IMR-90 (cell line): ENCODE measurements around the gene XCL1. TPM values are rescaled to one million over a fixed set of nuclear protein-coding genes. Genes with fewer than 3 reads are reported as not detected.

Experiments
- ATAC-seq: fragments of 200-7000 bp; cut with Tn5 transposase; 2 replicates; pipeline ENCODE4 v1.9.1; 2020; ENCODE audit warnings: low read depth, mild to moderate bottlenecking, moderate library complexity
- BruUV-seq: library from RNA; stranded (reverse); fragments of 400-500 nt; replicated peaks from 2 replicates; lab custom pipeline; 2021; lab: Mats Ljungman, UMichigan
- CTCF ChIA-PET: fragments of 300-600 bp; formaldehyde crosslinking; extraction: SDS; loops from one replicate; lab custom pipeline; 2021; ENCODE audit warnings: antibody characterized with exemption; lab: Yijun Ruan, JAX
- POLR2A ChIA-PET: fragments of 300-600 bp; sonication (Branson Sonifier 250); formaldehyde crosslinking; loops from one replicate; lab custom pipeline; 2022; ENCODE audit warnings: antibody characterized with exemption; ENCODE audit not compliant: unreplicated experiment; lab: Charles Lee
- DNase-seq: peaks from one replicate; pipeline ENCODE4 v3.0.0; 2013
- H2AFZ ChIP-seq: replicated peaks from 2 replicates; pipeline ENCODE3; 2013; ENCODE audit warnings: low read length, mild to moderate bottlenecking; ENCODE audit not compliant: poor library complexity
- H2AK5ac ChIP-seq: 2 replicates; pipeline ENCODE4 v1.6.1; 2013; ENCODE audit warnings: low read depth, low read length, inconsistent platforms
- H2AK9ac ChIP-seq: replicated peaks from 2 replicates; pipeline ENCODE3; 2013; ENCODE audit warnings: mild to moderate bottlenecking, low read depth, low read length, moderate library complexity; ENCODE audit not compliant: poor library complexity
- H2BK120ac ChIP-seq: 2 replicates; pipeline ENCODE4 v1.6.1; 2013; ENCODE audit warnings: low read depth, low read length, inconsistent platforms
- H2BK15ac ChIP-seq: 3 replicates; pipeline ENCODE4 v1.6.1; 2013; ENCODE audit warnings: low read depth, low read length, inconsistent platforms
- H2BK20ac ChIP-seq: 2 replicates; pipeline ENCODE4 v1.6.1; 2013; ENCODE audit warnings: low read depth, mild to moderate bottlenecking, inconsistent platforms, low read length, moderate library complexity
- H2BK5ac ChIP-seq: 2 replicates; pipeline ENCODE4 v1.6.1; 2013; ENCODE audit warnings: mild to moderate bottlenecking, low read depth, low read length, inconsistent platforms; ENCODE audit not compliant: poor library complexity, severe bottlenecking
- H3K14ac ChIP-seq: replicated peaks from 2 replicates; pipeline ENCODE4 v1.6.1; 2013; ENCODE audit warnings: low read depth, low read length, inconsistent platforms
- H3K18ac ChIP-seq: 2 replicates; pipeline ENCODE4 v1.6.1; 2013; ENCODE audit warnings: low read depth, low read length, control low read depth
- H3K23ac ChIP-seq: 2 replicates; pipeline ENCODE4 v1.6.1; 2013; ENCODE audit warnings: low read depth, low read length, inconsistent platforms
- H3K27ac ChIP-seq: 2 replicates; pipeline ENCODE4 v1.5.1; 2013; ENCODE audit warnings: mild to moderate bottlenecking, control low read depth, low read length; ENCODE audit not compliant: insufficient read depth
- H3K27me3 ChIP-seq: 2 replicates; pipeline ENCODE4 v1.6.1; 2013; ENCODE audit warnings: low read length; ENCODE audit not compliant: control insufficient read depth, insufficient read depth
- H3K36me3 ChIP-seq: 2 replicates; pipeline ENCODE4 v1.6.1; 2013; ENCODE audit warnings: low read length, mixed read lengths; ENCODE audit not compliant: control insufficient read depth, insufficient read depth
- H3K4ac ChIP-seq: 2 replicates; pipeline ENCODE4 v1.6.1; 2013; ENCODE audit warnings: low read depth, low read length, inconsistent platforms
- H3K4me1 ChIP-seq: 2 replicates; pipeline ENCODE4 v1.6.1; 2013; ENCODE audit warnings: low read length, mixed read lengths; ENCODE audit not compliant: control insufficient read depth, insufficient read depth
- H3K4me2 ChIP-seq: 2 replicates; pipeline ENCODE4 v1.6.1; 2013; ENCODE audit warnings: low read depth, mild to moderate bottlenecking, control low read depth, low read length, moderate library complexity
- H3K4me3 ChIP-seq: 2 replicates; pipeline ENCODE4 v1.5.1; 2013; ENCODE audit warnings: low read depth, mild to moderate bottlenecking, control low read depth, low read length, moderate library complexity; ENCODE audit not compliant: insufficient read depth
- H3K56ac ChIP-seq: 2 replicates; pipeline ENCODE4 v1.6.1; 2013; ENCODE audit warnings: low read length, inconsistent platforms; ENCODE audit not compliant: insufficient read depth; ENCODE audit errors: extremely low read depth
- H3K79me1 ChIP-seq, 2 experiments: 2 replicates each; pipeline ENCODE4 v1.6.1; 2013; ENCODE audit warnings: low read length in 2 of 2, inconsistent platforms in 1 of 2, low read depth in 1 of 2
- H3K9ac ChIP-seq: 2 replicates; pipeline ENCODE4 v1.6.1; 2013; ENCODE audit warnings: low read depth, low read length, control low read depth
- H3K9me1 ChIP-seq: 2 replicates; pipeline ENCODE4 v1.6.1; 2013; ENCODE audit warnings: low read length, inconsistent platforms; ENCODE audit not compliant: insufficient read depth
- H3K9me3 ChIP-seq: 2 replicates; pipeline ENCODE4 v1.6.1; 2013; ENCODE audit warnings: low read length; ENCODE audit not compliant: control insufficient read depth, insufficient read depth
- H4K20me1 ChIP-seq: 2 replicates; pipeline ENCODE4 v1.6.1; 2013; ENCODE audit warnings: low read length, inconsistent platforms; ENCODE audit not compliant: insufficient read depth
- H4K5ac ChIP-seq: 2 replicates; pipeline ENCODE4 v1.6.1; 2013; ENCODE audit warnings: mild to moderate bottlenecking, low read depth, low read length, control low read depth
- H4K8ac ChIP-seq, 2 experiments: 2 replicates each; pipeline ENCODE4 v1.6.1; 2013; ENCODE audit warnings: low read depth in 2 of 2, low read length in 2 of 2, control low read depth in 1 of 2, inconsistent platforms in 1 of 2
- H4K91ac ChIP-seq: 2 replicates; pipeline ENCODE4 v1.6.1; 2013; ENCODE audit warnings: low read depth, low read length, inconsistent platforms; ENCODE audit not compliant: insufficient read depth
- BHLHE40 ChIP-seq: fragments of 150-350 bp; IDR thresholded peaks from 2 replicates; pipeline ENCODE4 v1.6.1; 2016; ENCODE audit warnings: mild to moderate bottlenecking, low read depth, low read length
- CEBPB ChIP-seq: IDR thresholded peaks from 2 replicates; pipeline ENCODE4 v1.6.1; 2012; ENCODE audit warnings: low read depth, low read length, improper control_type of control experiment
- CHD1 ChIP-seq: IDR thresholded peaks from 2 replicates; pipeline ENCODE4 v1.6.1; 2012; ENCODE audit warnings: low read depth, low read length, improper control_type of control experiment
- CTCF ChIP-seq: conservative IDR thresholded peaks from 2 replicates; pipeline ENCODE4 v1.5.1; 2012; ENCODE audit warnings: mild to moderate bottlenecking, low read depth, low read length, improper control_type of control experiment
- FOS ChIP-seq: fragments of 150-350 bp; IDR thresholded peaks from 2 replicates; pipeline ENCODE4 v1.6.1; 2016; ENCODE audit warnings: low read depth, low read length
- MAFK ChIP-seq: IDR thresholded peaks from 2 replicates; pipeline ENCODE4 v1.6.1; 2012; ENCODE audit warnings: low read depth, low read length, improper control_type of control experiment
- MAZ ChIP-seq: IDR thresholded peaks from 2 replicates; pipeline ENCODE4 v1.6.1; 2012; ENCODE audit warnings: low read depth, mild to moderate bottlenecking, low read length, improper control_type of control experiment, moderate library complexity, borderline replicate concordance
- MXI1 ChIP-seq: IDR thresholded peaks from 2 replicates; pipeline ENCODE4 v1.6.1; 2012; ENCODE audit warnings: low read depth, mild to moderate bottlenecking, low read length, moderate library complexity, borderline replicate concordance
- NFE2L2 ChIP-seq: fragments of 150-350 bp; IDR thresholded peaks from 2 replicates; pipeline ENCODE4 v1.6.1; 2016; ENCODE audit warnings: low read depth, mild to moderate bottlenecking, low read length
- POLR2A ChIP-seq: IDR thresholded peaks from 2 replicates; pipeline ENCODE4 v1.6.1; 2012; ENCODE audit warnings: mild to moderate bottlenecking, low read depth, low read length
- RAD21 ChIP-seq: IDR thresholded peaks from 2 replicates; pipeline ENCODE4 v1.6.1; 2012; ENCODE audit warnings: low read length, improper control_type of control experiment
- RCOR1 ChIP-seq: IDR thresholded peaks from 2 replicates; pipeline ENCODE4 v1.6.1; 2012; ENCODE audit warnings: mild to moderate bottlenecking, low read length, improper control_type of control experiment; ENCODE audit not compliant: insufficient replicate concordance
- RFX5 ChIP-seq: IDR thresholded peaks from 2 replicates; pipeline ENCODE4 v1.8.0; 2012; ENCODE audit warnings: low read depth, mild to moderate bottlenecking, low read length, moderate library complexity
- SMC3 ChIP-seq: fragments of 150-350 bp; IDR thresholded peaks from 2 replicates; pipeline ENCODE4 v1.6.1; 2016; ENCODE audit warnings: low read depth, mild to moderate bottlenecking, antibody characterized with exemption, low read length, moderate library complexity
- USF2 ChIP-seq: fragments of 150-350 bp; IDR thresholded peaks from 2 replicates; pipeline ENCODE4 v1.6.1; 2017; ENCODE audit warnings: mild to moderate bottlenecking, antibody characterized with exemption, low read length, low read depth
- WGBS, 2 experiments: methylation state at CpG; one replicate each; pipeline versions ENCODE4 v1.1.5 to v1.1.7; 2013; ENCODE audit warnings: missing lambda C conversion rate in 2 of 2; ENCODE audit not compliant: insufficient read length in 1 of 2; ENCODE audit errors: extremely low coverage in 2 of 2; 5-methylcytosine and 5-hydroxymethylcytosine counted together
- dilution Hi-C: fragments of 300-500 bp; cut with HindIII; formaldehyde crosslinking; loops from one replicate; pipeline ENCODE4 v1.14.3; 2018; ENCODE audit warnings: low sequenced_read_pairs; ENCODE audit not compliant: unreplicated experiment
- in situ Hi-C: fragments of 300-500 bp; cut with MboI; formaldehyde crosslinking; loops from 3 replicates; pipeline ENCODE4 v1.14.3; 2019; ENCODE audit warnings: low sequenced_read_pairs, inconsistent platforms, mixed read lengths
- intact Hi-C: fragments of 100-400 bp; cut with micrococcal nuclease; formaldehyde crosslinking; loops from 2 replicates; pipeline ENCODE4 v1.10.0; 2022
- polyA plus RNA-seq, 3 experiments: library from polyadenylated mRNA; depleted of rRNA; stranded (reverse); fragments of >200 nt; gene quantifications; 2 replicates each; pipeline ENCODE4 v1.2.3, GENCODE V29; 2012; ENCODE audit warnings: low replicate concordance in 1 of 3
- total RNA-seq: library from RNA; depleted of rRNA; stranded (reverse); fragments of >200 nt; gene quantifications from 2 replicates; pipeline ENCODE4 v1.2.3, GENCODE V29; 2012

Gene XCL1
- total and polyA plus RNA-seq, 2 of the 4 experiments (the other 2 are of a cell fraction): not detected

- Histone ChIP-seq H3K9me3 (no peaks in the 10 kb centered on the region), H3K56ac (no peak overlapping the region), H3K27me3 (no peaks in the 10 kb centered on the region; the same call in 1 of the 2 replicates), H3K27ac (no peak overlapping the region), H2BK120ac (no peak overlapping the region), H3K4ac (no peak overlapping the region), H2BK5ac (no peak overlapping the region), H3K79me1 (no peaks in the 10 kb centered on the region), H3K9ac (no peak overlapping the region), H4K20me1 (no peaks in the 10 kb centered on the region), H4K5ac (no peak overlapping the region), H3K36me3 (no peaks in the 10 kb centered on the region), H3K4me1 (no peaks in the 10 kb centered on the region), H3K23ac (no peak overlapping the region), H3K14ac (no peak overlapping the region), H3K4me3 (no peak overlapping the region), H2BK15ac (no peak overlapping the region), H3K18ac (no peak overlapping the region), H2AFZ (no peak overlapping the region), H3K4me2 (no peak overlapping the region), H2BK20ac (no peak overlapping the region), H4K91ac (no peak overlapping the region), H4K8ac (no peak overlapping the region), H2AK9ac (no peak overlapping the region), H3K9me1 (no peaks in the 10 kb centered on the region), H2AK5ac (no peak overlapping the region)
- no peak for DNase-seq
- WGBS, 2 experiments: 43% methylated on average over 1 of the region's 5 CpGs; no CpG with 5 or more reads in 1 of the 2 experiments
- intact Hi-C loops: no loop called here
- POLR2A ChIA-PET: no interaction called here
- in situ Hi-C loops: no loop called here
- CTCF ChIA-PET: interaction anchor here (0.9 kb wide), 1 partner anchor 731 kb away, joined by 3 read pairs; no protein-coding TSS in a partner anchor
- BruUV-seq: no TSS peak
- ATAC-seq: no peak
- dilution Hi-C loops: no loop called here
- no peak for TF ChIP-seq USF2
- no peak for TF ChIP-seq FOS
- no peak for TF ChIP-seq CEBPB
- TF ChIP-seq CHD1: no peak
- TF ChIP-seq NFE2L2: no peak
- TF ChIP-seq CTCF: no peak
- no peak for TF ChIP-seq RAD21
- TF ChIP-seq RFX5: no peak
- no peak for TF ChIP-seq MXI1
- TF ChIP-seq BHLHE40: no peak
- no peak for TF ChIP-seq SMC3
- no peak for TF ChIP-seq MAZ
- TF ChIP-seq RCOR1: no peak
- no peak for TF ChIP-seq POLR2A
- TF ChIP-seq MAFK: no peak
Measured at GRCh38 chr1:168617974-168618750, 41.8 kb downstream of the XCL1 start.
